CD4-positive, alpha-beta T cell treated with Interleukin-4 for 1 hour (primary cell): Measurements from ENCODE around the gene SFRP4.
"Not testable (repeated sequence)": the region's sequence is repeated elsewhere in the genome, so short reads cannot be mapped to it uniquely, and the experiment has no call there.

ENCODE experiments used
- DNase-seq, 2 donors: peaks; one replicate each; pipeline ENCODE4 v3.0.0-alpha.2; 2020 to 2022

SFRP4 gene

GRCh38 chr7:37916673-37917660 is at the start of gene SFRP4:
TSS of gene SFRP4 (minus strand) at chr7:37916817. CDS start at chr7:37916537, 280 bp downstream.
- peak in 1 of 2 donors; percentile 13 for DNase-seq

- no peak for DNase-seq
Observed at GRCh38 chr7:37964196-37964595, 47.6 kb upstream of the SFRP4 start.

DNA sequence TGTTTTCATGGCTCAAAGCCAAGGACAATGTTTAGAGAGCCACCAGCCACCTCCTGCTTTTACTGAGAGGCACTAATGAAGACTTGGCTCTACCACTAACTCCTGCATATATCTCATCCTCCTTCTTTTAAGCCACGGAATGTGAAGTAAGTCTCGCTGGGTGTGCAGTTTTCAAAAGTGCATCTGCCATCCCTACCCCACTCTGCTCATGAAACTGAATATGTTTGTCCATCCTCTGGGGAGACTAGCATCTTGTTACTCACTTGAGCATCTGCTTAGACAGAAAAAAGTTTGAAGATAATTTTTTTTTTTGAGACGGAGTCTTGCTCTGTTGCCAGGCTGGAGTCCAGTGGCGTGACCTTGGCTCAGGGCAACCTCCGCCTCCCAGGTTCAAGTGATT is 44.6 kb upstream of the SFRP4 start:
- DNase-seq, result no peak

DNA sequence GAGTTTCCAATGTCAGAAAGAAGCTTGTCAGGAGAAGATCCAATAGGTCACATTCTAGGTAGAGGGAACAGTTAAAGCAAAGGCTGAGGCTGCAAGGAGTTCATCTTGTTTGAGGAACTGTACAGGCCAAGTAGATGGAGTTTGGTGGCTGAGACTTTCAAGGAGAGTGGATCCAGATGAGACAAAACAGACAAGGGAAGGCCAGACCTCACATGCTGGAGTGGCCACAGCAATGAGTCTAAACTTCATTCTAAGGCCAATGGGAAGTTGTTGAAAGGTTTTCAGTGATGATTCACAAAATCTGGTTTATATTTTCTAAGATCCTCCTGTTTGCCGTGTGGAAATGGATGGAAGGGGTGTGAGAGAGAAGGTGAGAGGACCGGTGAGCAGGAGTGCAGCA is 43.9 kb upstream of the SFRP4 start:
- DNase-seq, result no peak

DNA sequence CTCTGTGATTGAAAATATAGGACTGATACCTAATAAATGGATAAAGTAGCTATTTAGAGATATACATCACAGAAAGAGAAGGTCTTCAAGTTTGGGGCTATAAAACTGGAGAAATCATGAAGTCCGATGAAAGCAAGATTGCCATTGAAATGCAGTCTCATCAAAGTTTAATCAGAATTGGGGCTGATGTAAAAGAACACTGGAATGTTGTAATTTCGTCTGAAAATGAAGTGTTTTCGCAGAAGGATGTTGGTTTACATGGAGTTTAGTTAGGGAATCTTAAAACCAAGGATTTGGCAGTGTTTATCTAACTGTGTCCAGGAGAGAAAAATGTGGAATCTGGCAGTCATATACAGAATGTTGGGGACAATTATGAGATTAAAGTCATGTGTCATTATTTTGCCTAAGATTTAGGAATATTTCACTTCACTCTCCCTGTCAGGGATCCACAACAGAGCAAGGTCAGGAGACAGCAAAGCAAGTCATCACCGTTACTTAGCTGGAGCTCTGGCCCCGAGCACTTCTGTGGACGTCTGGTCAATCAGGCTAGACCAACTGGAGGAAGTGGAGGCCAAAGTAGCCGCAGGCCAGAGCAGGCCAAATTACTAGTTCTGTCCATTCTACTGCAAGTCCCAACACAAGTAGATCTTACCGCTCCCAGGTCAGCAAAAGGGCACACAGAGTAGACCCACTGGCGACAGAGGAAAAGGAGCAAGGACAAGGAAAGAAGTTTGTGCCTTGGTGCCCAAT is 40.8 kb upstream of the SFRP4 start:
- no peak for DNase-seq

GRCh38 chr7:37956791-37957190 is 40.2 kb upstream of the SFRP4 start:
- no peak for DNase-seq

- not testable (repeated sequence) for DNase-seq
Observed at GRCh38 chr7:37954217-37954616, 37.6 kb upstream of the SFRP4 start.

DNA sequence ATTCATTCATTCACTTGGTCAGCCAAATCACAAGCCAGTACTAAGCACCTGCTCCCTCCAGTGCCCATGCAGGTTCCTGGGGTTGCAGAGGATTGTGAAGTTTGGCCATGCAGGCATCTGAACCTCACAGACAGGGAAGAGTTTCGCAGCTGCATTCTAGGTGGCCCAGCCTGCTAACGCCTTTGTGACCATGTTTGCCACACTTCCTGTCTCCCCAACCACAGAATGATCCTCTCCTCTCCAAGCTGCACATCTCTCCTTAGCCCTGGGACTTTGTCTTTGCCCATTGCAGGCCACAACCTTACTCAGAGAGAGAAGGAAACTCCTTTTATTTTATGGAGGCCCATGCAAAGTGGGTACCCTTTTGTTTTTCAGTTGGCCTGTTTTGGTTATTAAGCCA is 35.6 kb upstream of the SFRP4 start:
- DNase-seq, result no peak

GRCh38 chr7:37947941-37948210 is 31.3 kb upstream of the SFRP4 start:
- DNase-seq, result no peak

- no peak for DNase-seq
Observed at GRCh38 chr7:37947138-37947940, 30.7 kb upstream of the SFRP4 start.

- no peak for DNase-seq
Observed at GRCh38 chr7:37945336-37945735, 28.7 kb upstream of the SFRP4 start.

DNA sequence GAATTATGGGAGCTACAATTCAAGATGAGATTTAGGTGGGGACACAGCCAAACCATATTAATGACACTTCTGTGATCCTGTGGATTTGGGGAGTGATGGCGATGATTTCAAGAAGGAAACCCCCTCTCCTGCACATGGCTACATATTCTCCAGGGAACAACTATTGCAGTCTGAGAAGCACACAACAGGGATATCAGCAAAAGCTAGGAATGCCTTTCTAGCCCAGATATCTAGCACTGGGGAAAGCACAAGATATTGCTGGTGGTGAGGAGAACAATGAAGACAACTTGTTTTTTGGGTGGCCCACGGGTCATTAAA is 28.1 kb upstream of the SFRP4 start:
- no peak for DNase-seq

DNA sequence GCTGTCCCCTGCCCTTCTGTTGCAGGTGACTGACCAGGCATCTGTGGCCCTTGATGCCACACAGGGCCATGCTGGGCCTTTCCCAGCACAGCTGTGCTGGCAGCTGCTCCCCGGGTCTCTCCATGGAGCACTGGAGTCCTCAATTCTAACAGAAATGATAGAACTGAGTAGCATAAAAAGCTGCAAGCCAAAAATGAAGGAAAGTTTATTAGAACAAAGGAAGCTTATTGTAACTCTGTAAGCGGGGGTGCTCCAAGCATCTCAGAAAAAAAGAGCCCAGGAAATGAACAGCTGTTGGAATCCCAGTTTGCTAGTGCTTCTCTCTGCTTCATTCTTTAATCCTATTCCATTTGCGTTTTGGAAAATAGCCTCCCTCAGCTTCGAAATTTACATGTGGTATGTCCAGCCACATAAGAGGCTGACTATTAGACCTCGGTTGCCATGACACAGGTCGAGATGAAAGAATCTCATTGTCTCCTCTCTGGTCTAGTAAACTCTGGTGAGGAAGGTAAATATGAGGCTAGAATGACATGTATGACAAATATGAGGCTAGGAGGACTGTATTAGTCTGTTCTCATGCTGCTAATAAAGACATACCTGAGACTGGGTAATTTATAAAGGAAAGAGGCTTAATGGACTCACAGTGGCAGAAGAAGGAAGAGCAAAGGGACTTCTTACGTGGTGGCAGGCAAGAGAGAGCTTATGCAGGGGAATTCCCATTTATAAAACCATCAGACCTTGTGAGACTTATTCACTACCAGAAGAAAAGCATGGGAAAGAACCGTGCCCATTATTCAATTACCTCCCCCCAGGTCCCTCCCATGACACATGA is 27.5 kb upstream of the SFRP4 start:
- DNase-seq, result no peak

DNA sequence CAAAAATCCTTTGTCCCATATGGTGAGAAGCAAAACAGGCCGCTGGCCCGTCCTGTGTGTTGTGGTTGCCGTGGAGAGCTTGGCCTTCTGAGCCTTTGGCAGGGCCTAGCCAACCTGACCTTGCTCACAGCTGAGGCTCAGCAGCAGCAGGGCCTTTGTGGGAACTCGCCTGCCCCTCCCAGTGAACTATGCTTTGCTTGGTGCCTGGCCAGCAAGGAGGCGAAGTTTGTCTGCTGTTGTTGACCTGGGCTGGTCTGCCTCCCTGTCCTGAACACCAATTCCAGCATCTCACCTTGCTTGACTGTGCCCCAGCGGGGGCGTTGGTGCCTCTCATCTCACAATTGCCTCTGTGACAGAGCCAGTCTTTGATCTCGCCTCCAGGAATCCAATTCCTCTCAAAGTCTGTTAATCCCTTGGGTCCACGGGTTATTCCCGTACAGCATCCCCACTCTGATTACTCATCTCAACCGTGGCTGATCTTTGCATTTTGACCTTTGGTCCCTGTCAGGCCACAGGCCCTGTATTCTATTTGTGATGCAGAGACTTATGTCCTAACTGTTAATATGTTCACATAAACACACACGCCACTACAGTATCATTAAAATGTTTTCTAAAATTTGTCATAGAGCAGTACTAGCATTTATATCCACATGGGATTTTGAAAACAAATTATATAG is 26.5 kb upstream of the SFRP4 start:
- DNase-seq, result no peak

DNA sequence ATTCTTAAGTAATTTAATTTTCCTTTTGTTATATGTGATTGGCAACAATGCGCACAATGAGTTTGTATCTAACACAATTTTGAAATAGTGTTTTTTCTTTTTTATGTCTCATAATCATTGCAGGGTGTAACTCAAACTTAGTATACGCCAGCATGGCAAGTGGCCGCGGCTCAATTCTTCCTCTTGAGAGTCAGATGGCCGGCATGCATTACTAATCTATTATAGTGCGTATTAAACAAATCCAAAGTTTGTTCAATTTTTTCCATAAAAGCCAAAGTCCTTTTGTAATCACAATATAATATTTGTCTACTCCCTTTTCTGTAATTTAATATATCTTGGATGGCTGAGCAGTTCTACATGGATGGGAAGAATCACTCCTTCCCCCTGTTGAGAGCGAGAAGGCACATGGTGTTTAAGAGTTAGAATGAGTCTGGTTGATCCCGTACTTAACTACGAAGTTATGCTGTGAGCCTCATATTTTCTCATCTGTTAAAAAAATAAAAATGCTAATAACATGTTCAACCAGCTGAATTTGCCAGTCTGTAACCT is 16.5 kb upstream of the SFRP4 start:
- no peak for DNase-seq

GRCh38 chr7:37932543-37932942 is 15.9 kb upstream of the SFRP4 start:
- no peak for DNase-seq

- DNase-seq, result no peak
Observed at GRCh38 chr7:37930226-37930948, 13.8 kb upstream of the SFRP4 start.

DNA sequence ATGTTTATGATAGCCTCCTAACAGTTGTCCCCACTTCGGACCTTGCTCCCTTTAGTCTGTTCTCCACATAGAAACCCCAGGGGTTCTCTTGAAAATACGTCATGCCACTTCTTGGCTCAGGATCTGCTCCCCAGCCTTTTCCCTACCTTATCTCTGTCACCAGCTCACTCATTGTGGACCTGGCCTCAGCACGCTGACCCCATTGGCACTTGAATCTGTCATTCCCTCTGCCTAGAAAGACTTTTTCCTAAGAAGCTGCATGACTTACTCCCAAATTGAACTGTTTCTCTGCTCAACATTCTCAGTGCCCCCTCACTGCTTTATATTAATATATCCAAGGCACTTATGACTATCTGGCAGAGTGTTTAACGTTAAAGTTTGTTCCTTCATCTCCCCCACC is 12.3 kb upstream of the SFRP4 start:
- DNase-seq, result no peak

- no peak for DNase-seq
Observed at GRCh38 chr7:37927773-37928444, 11.3 kb upstream of the SFRP4 start.

GRCh38 chr7:37925620-37926019 is 9.0 kb upstream of the SFRP4 start:
- DNase-seq, result no peak
